Measurements from ENCODE around the gene DIS3L2.
"Not testable (repeated sequence)": the region's sequence is repeated elsewhere in the genome, so short reads cannot be mapped to it uniquely, and the experiment has no call there.

The DIS3L2 gene

GRCh38 chr2:232000439-232000838 is 38.9 kb downstream of the DIS3L2 start:
- H3K4me3 ChIP-seq (ENCODE audit: low read depth, low read length): no peak overlapping the region
- DNase-seq (ENCODE audit: low read depth): no peak

- no peak overlapping the region for H3K4me3 ChIP-seq (ENCODE audit: low read depth, low read length)
- DNase-seq (ENCODE audit: low read depth): no peak
Measured at GRCh38 chr2:232001073-232001472, 39.6 kb downstream of the DIS3L2 start.

- H3K4me3 ChIP-seq (ENCODE audit: low read depth, low read length): no peak overlapping the region
- DNase-seq (ENCODE audit: low read depth): no peak
Measured at GRCh38 chr2:232006253-232006652, 44.7 kb downstream of the DIS3L2 start.

- no peak overlapping the region for H3K4me3 ChIP-seq (ENCODE audit: low read depth, low read length)
- DNase-seq (ENCODE audit: low read depth): no peak
Measured at GRCh38 chr2:232008907-232009638, 47.6 kb downstream of the DIS3L2 start.

GRCh38 chr2:232009639-232010274 is 48.2 kb downstream of the DIS3L2 start:
- DNase-seq (ENCODE audit: low read depth): no peak
- H3K4me3 ChIP-seq (ENCODE audit: low read depth, low read length): no peak overlapping the region

GRCh38 chr2:232013701-232014353 is 52.3 kb downstream of the DIS3L2 start:
- DNase-seq (ENCODE audit: low read depth): peak; percentile 87
- no peak overlapping the region for H3K4me3 ChIP-seq (ENCODE audit: low read depth, low read length)

- DNase-seq (ENCODE audit: low read depth): no peak
- no peak overlapping the region for H3K4me3 ChIP-seq (ENCODE audit: low read depth, low read length)
Measured at GRCh38 chr2:232014681-232015080, 53.2 kb downstream of the DIS3L2 start.

GRCh38 chr2:232018181-232018580 is 56.7 kb downstream of the DIS3L2 start:
- H3K4me3 ChIP-seq (ENCODE audit: low read depth, low read length): no peak overlapping the region
- DNase-seq (ENCODE audit: low read depth): no peak

GRCh38 chr2:232022718-232023117 is 61.2 kb downstream of the DIS3L2 start:
- DNase-seq (ENCODE audit: low read depth): no peak

GRCh38 chr2:232023426-232023825 is 61.9 kb downstream of the DIS3L2 start:
- no peak overlapping the region for H3K4me3 ChIP-seq (ENCODE audit: low read depth, low read length)
- no peak for DNase-seq (ENCODE audit: low read depth)

More at GRCh38 chr2:232022718-232023117, 61.2 kb downstream of the DIS3L2 start:
- H3K4me3 ChIP-seq (ENCODE audit: low read depth, low read length): no peak overlapping the region

- DNase-seq (ENCODE audit: low read depth): no peak
- no peak overlapping the region for H3K4me3 ChIP-seq (ENCODE audit: low read depth, low read length)
Measured at GRCh38 chr2:232024457-232024856, 62.9 kb downstream of the DIS3L2 start.

- no peak for DNase-seq (ENCODE audit: low read depth)
- H3K4me3 ChIP-seq (ENCODE audit: low read depth, low read length): no peak overlapping the region
Measured at GRCh38 chr2:232026910-232027309, 65.4 kb downstream of the DIS3L2 start.

GRCh38 chr2:232027530-232027929 is 66.0 kb downstream of the DIS3L2 start:
- no peak for DNase-seq (ENCODE audit: low read depth)
- H3K4me3 ChIP-seq (ENCODE audit: low read depth, low read length): no peak overlapping the region

- H3K4me3 ChIP-seq (ENCODE audit: low read depth, low read length): no peak overlapping the region
- no peak for DNase-seq (ENCODE audit: low read depth)
Measured at GRCh38 chr2:232028071-232028470, 66.6 kb downstream of the DIS3L2 start.

- peak; percentile 65 for DNase-seq (ENCODE audit: low read depth)
- no peak overlapping the region for H3K4me3 ChIP-seq (ENCODE audit: low read depth, low read length)
Measured at GRCh38 chr2:232028631-232029030, 67.1 kb downstream of the DIS3L2 start.

GRCh38 chr2:232029346-232029745 is 67.8 kb downstream of the DIS3L2 start:
- H3K4me3 ChIP-seq (ENCODE audit: low read depth, low read length): no peak overlapping the region
- DNase-seq (ENCODE audit: low read depth): no peak

GRCh38 chr2:232030229-232030628 is 68.7 kb downstream of the DIS3L2 start:
- DNase-seq (ENCODE audit: low read depth): no peak
- no peak overlapping the region for H3K4me3 ChIP-seq (ENCODE audit: low read depth, low read length)

- H3K4me3 ChIP-seq (ENCODE audit: low read depth, low read length); DNase-seq (ENCODE audit: low read depth): not testable (repeated sequence)
Measured at GRCh38 chr2:232035292-232035691, 73.8 kb downstream of the DIS3L2 start.

- not testable (repeated sequence) for DNase-seq (ENCODE audit: low read depth); H3K4me3 ChIP-seq (ENCODE audit: low read depth, low read length)
Measured at GRCh38 chr2:232036876-232037275, 75.4 kb downstream of the DIS3L2 start.

- no peak for DNase-seq (ENCODE audit: low read depth)
- no peak overlapping the region for H3K4me3 ChIP-seq (ENCODE audit: low read depth, low read length)
Measured at GRCh38 chr2:232038251-232038880, 76.9 kb downstream of the DIS3L2 start.

All from skeletal muscle cell (primary cell).